Muscle of leg (tissue), 11 donors: ENCODE measurements around the gene RTL1. TPM values are rescaled to one million over a fixed set of nuclear protein-coding genes. Genes with fewer than 3 reads are reported as not detected.

ENCODE experiments used
- DNase-seq: peaks from one replicate; pipeline ENCODE4 v3.0.0; 2013
- H3K27ac ChIP-seq: one replicate; pipeline ENCODE4 v1.5.1; 2013; ENCODE audit warnings: mild to moderate bottlenecking, low read length, control low read depth
- H3K27me3 ChIP-seq: one replicate; pipeline ENCODE4 v1.6.1; 2013; ENCODE audit warnings: low read length; ENCODE audit not compliant: control insufficient read depth, insufficient read depth
- H3K36me3 ChIP-seq: one replicate; pipeline ENCODE4 v1.6.1; 2013; ENCODE audit warnings: low read length; ENCODE audit not compliant: control insufficient read depth, insufficient read depth
- H3K4me1 ChIP-seq: one replicate; pipeline ENCODE4 v1.6.1; 2013; ENCODE audit warnings: low read length; ENCODE audit not compliant: control insufficient read depth, insufficient read depth
- H3K4me3 ChIP-seq: one replicate; pipeline ENCODE4 v1.5.1; 2013; ENCODE audit warnings: low read length, control low read depth
- H3K9me3 ChIP-seq: replicated peaks from 2 replicates; pipeline ENCODE4 v1.6.1; 2013; ENCODE audit warnings: low read depth, low read length; ENCODE audit not compliant: control insufficient read depth
- WGBS: methylation state at CpG from one replicate; pipeline ENCODE4 v1.1.5; 2013; ENCODE audit warnings: missing lambda C conversion rate; ENCODE audit not compliant: insufficient coverage; 5-methylcytosine and 5-hydroxymethylcytosine counted together
- polyA plus RNA-seq, 8 donors: library from polyadenylated mRNA; unstranded; fragments of 120-200 nt; gene quantifications; one replicate each; pipeline versions ENCODE4 v1.2.1 to v1.2.3, GENCODE V29; 2013; ENCODE audit warnings: inconsistent platforms in 1 of 8, low replicate concordance in 1 of 8; ENCODE audit not compliant: insufficient read length in 8 of 8, insufficient read depth in 1 of 8
- total RNA-seq: library from RNA; stranded (reverse); fragments of 120-200 nt; gene quantifications from one replicate; pipeline ENCODE4 v1.2.4, GENCODE V29; 2013

The RTL1 gene
- total and polyA plus RNA-seq, 9 donors: 12.8 to 58.1 (median 43.0) TPM

DNA sequence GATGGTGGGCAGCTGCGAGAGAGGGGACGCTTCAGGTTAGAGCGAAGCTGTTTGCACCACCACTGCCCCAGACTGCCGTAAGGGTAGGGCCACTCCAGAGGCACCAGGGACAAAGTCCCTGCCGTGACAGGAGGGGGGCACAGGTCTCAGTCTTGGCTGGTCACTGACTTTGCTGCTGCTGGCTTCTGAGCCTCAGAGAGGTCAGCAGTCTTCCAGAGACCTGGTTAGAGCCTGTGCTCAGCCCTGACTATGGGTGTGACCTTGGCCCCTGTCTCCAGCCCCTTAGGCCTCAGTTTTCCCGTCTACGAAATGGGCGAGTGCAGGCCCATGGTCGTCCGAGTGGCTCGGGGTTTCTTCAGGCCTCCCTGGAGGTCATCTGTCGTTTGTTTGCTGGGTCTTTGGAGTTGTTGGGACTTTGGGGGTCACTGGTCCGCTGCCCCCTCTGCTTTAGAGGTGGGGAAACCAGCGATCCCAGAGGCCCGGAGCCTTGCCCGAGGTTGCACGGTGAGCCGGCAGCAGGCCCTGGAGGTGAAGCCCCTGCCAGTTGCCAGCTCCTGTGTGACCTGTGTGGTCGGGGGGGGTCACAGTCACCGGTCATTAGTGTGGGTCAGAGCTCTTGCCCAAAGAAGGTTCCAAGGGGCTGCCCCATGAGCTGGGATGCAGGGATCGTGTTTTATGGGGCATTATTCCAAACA, 62.3 kb downstream of the RTL1 start:
- 77% methylated on average over 20 of the region's 21 CpGs for WGBS
- Histone ChIP-seq H3K4me3 (no peak overlapping the region), H3K4me1 (peaks cover 88% of the 10 kb centered on the region), H3K27me3 (no peaks in the 10 kb centered on the region), H3K27ac (peak overlapping the region; percentile 84), H3K9me3 (no peaks in the 10 kb centered on the region), H3K36me3 (peaks cover 94% of the 10 kb centered on the region)
- DNase-seq: peak; percentile 53

- Histone ChIP-seq H3K4me1 (peaks cover 93% of the 10 kb centered on the region), H3K4me3 (no peak overlapping the region), H3K36me3 (peaks cover 94% of the 10 kb centered on the region), H3K27ac (peak overlapping the region; percentile 84), H3K27me3 (no peaks in the 10 kb centered on the region), H3K9me3 (no peaks in the 10 kb centered on the region)
- DNase-seq: peak; percentile 62
- 53% methylated on average over 17 of the region's 21 CpGs for WGBS
Observed at GRCh38 chr14:100840286-100841065, 63.0 kb downstream of the RTL1 start.

GRCh38 chr14:100839681-100840111, 63.8 kb downstream of the RTL1 start:
- H3K9me3 ChIP-seq: no peaks in the 10 kb centered on the region
- H3K36me3 ChIP-seq: peaks cover 92% of the 10 kb centered on the region
- no peaks in the 10 kb centered on the region for H3K27me3 ChIP-seq
- H3K4me3 ChIP-seq: no peak overlapping the region
- peak; percentile 76 for DNase-seq
- peak overlapping the region; percentile 84 for H3K27ac ChIP-seq
- H3K4me1 ChIP-seq: peaks cover 94% of the 10 kb centered on the region
- 25% methylated on average over 6 of the region's 14 CpGs for WGBS

- DNase-seq: no peak
- H3K4me1 ChIP-seq: peaks cover 96% of the 10 kb centered on the region
- H3K4me3 ChIP-seq: no peak overlapping the region
- H3K27me3 ChIP-seq: no peaks in the 10 kb centered on the region
- WGBS: 31% methylated on average over 4 of the region's 4 CpGs
- H3K9me3 ChIP-seq: no peaks in the 10 kb centered on the region
- H3K27ac ChIP-seq: peak overlapping the region; percentile 84
- H3K36me3 ChIP-seq: peaks cover 92% of the 10 kb centered on the region
Observed at GRCh38 chr14:100839315-100839585, 64.3 kb downstream of the RTL1 start.

GRCh38 chr14:100838493-100839314, 64.8 kb downstream of the RTL1 start:
- H3K27ac ChIP-seq: peak overlapping the region; percentile 84
- H3K4me3 ChIP-seq: no peak overlapping the region
- H3K27me3 ChIP-seq: no peaks in the 10 kb centered on the region
- peak; percentile 72 for DNase-seq
- 64% methylated on average over 10 of the region's 14 CpGs for WGBS
- peaks cover 97% of the 10 kb centered on the region for H3K4me1 ChIP-seq
- H3K9me3 ChIP-seq: no peaks in the 10 kb centered on the region
- H3K36me3 ChIP-seq: peaks cover 95% of the 10 kb centered on the region

DNA sequence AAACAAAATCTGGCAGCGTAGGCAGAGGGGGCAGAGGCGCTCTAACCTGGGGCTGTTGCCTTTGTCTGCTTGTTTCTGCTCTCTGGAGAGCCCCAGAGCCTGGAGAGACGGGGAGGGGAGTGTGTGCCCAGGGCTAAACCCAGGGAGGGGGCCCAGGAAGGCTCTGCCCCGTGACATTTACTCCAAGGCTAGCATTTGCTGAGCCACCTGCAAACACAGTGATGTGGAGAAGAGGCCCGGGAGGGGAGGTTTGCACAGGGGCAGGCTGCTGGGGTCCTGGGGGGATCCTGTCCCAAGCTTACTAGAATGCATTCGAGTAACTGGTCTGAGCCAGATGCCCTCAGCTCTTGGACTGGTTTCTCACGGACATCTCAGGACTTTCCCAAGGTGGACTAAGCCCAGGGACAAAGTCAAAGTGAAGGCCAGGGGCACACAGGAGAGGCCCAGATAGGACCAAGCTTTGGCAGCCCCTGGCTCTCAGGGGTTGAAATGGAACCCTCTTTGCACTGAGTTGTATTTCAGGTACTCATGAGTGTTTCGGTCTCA, 65.6 kb downstream of the RTL1 start:
- H3K4me3 ChIP-seq: no peak overlapping the region
- DNase-seq: no peak
- peaks cover 92% of the 10 kb centered on the region for H3K36me3 ChIP-seq
- 48% methylated on average over 8 of the region's 8 CpGs for WGBS
- no peaks in the 10 kb centered on the region for H3K9me3 ChIP-seq
- peak overlapping the region; percentile 83 for H3K27ac ChIP-seq
- H3K27me3 ChIP-seq: no peaks in the 10 kb centered on the region
- peaks cover 89% of the 10 kb centered on the region for H3K4me1 ChIP-seq

GRCh38 chr14:100836941-100837804, 66.3 kb downstream of the RTL1 start:
- WGBS: 52% methylated on average over 15 of the region's 26 CpGs
- Histone ChIP-seq H3K27me3 (no peaks in the 10 kb centered on the region), H3K9me3 (no peaks in the 10 kb centered on the region), H3K4me1 (peaks cover 87% of the 10 kb centered on the region), H3K27ac (peak overlapping the region; percentile 83), H3K4me3 (no peak overlapping the region), H3K36me3 (peaks cover 93% of the 10 kb centered on the region)
- DNase-seq: peak; percentile 80

GRCh38 chr14:100836311-100836805, 67.2 kb downstream of the RTL1 start:
- Histone ChIP-seq H3K9me3 (no peaks in the 10 kb centered on the region), H3K4me3 (no peak overlapping the region), H3K4me1 (peaks cover 79% of the 10 kb centered on the region), H3K27ac (peak overlapping the region; percentile 83), H3K27me3 (no peaks in the 10 kb centered on the region), H3K36me3 (peaks cover 93% of the 10 kb centered on the region)
- 91% methylated on average over 7 of the region's 12 CpGs for WGBS
- no peak for DNase-seq

DNA sequence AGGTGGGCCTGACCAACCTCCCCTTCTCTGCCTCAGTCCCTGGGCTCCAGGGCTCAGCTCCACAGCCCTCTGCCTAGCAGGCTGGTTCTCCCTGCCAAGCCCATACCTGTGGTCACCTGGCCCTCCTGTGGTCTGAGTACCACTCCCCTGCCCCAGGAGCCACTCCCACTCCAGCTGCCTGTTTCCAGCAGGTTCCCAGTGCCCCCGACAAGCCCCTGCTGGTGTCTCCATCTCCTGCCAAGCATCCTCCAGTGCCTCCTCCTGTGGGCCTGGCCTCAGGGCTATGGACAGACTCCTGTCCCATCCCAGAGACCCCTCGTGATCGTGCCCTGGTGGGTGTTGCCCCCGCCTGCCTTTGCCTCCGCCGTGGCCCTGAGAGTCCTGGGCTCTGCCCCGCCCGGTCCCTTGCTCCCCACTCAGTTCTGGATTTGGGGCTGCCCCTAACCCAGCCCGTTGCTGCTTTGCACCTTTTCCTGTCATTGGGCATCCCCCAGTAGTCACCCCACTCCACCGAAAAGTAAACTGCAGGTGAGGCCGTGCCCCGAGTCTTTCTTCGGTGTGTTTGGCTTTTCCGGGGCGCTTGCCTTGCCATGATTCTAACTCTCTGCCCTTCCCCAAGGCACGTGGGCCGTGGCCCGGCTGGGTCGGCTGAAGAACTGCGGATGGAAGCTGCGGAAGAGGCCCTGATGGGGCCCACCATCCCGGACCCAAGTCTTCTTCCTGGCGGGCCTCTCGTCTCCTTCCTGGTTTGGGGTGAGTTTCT, 67.8 kb downstream of the RTL1 start:
- 78% methylated on average over 13 of the region's 24 CpGs for WGBS
- Histone ChIP-seq H3K36me3 (peaks cover 93% of the 10 kb centered on the region), H3K27ac (peak overlapping the region; percentile 83), H3K27me3 (no peaks in the 10 kb centered on the region), H3K4me3 (no peak overlapping the region), H3K9me3 (no peaks in the 10 kb centered on the region), H3K4me1 (peaks cover 78% of the 10 kb centered on the region)
- DNase-seq: no peak
